Upper lobe of left lung (tissue), 4 donors: ENCODE data around the gene LAMA2.

Experiments used
- CTCF ChIP-seq, 6 experiments: fragments of 450-650 bp in 4 of 6; fragments of 200-600 bp in 2 of 6; sonication (generic) in 2 of 6; IDR thresholded peaks; one replicate each; pipeline ENCODE4 v1.5.1; 2016 to 2019; ENCODE audit warnings: antibody characterized with exemption in 6 of 6
- EP300 ChIP-seq, 4 donors: sonication (generic); formaldehyde crosslinking; IDR thresholded peaks; one replicate each; pipeline ENCODE4 v1.5.1; 2017; ENCODE audit warnings: antibody characterized with exemption in 4 of 4, control low read depth in 2 of 4
- POLR2A ChIP-seq, 4 donors: fragments of 450-650 bp; IDR thresholded peaks; one replicate each; pipeline ENCODE4 v1.5.1; 2016 to 2017; ENCODE audit warnings: antibody characterized with exemption in 4 of 4, mild to moderate bottlenecking in 2 of 4
- POLR2AphosphoS5 ChIP-seq, 2 donors: sonication (generic); formaldehyde crosslinking; IDR thresholded peaks; one replicate each; pipeline ENCODE4 v1.5.1; 2017; ENCODE audit warnings: antibody characterized with exemption in 2 of 2

GRCh38 chr6:129047834-129048233 is 164.9 kb downstream of the LAMA2 start:
- TF ChIP-seq CTCF (IDR thresholded peaks at IDR 0.05), result no peak
- TF ChIP-seq EP300 (IDR thresholded peaks at IDR 0.05), result no peak
- TF ChIP-seq POLR2AphosphoS5 (IDR thresholded peaks at IDR 0.05), result no peak
- TF ChIP-seq POLR2A (IDR thresholded peaks at IDR 0.05), result no peak
